ENCODE data around the gene AOAH. TPM values are rescaled to one million over a fixed set of nuclear protein-coding genes. Genes with fewer than 3 reads are reported as not detected.

AOAH gene
- total RNA-seq, 1 experiment from 2014 or later, result 0.39 TPM

DNA sequence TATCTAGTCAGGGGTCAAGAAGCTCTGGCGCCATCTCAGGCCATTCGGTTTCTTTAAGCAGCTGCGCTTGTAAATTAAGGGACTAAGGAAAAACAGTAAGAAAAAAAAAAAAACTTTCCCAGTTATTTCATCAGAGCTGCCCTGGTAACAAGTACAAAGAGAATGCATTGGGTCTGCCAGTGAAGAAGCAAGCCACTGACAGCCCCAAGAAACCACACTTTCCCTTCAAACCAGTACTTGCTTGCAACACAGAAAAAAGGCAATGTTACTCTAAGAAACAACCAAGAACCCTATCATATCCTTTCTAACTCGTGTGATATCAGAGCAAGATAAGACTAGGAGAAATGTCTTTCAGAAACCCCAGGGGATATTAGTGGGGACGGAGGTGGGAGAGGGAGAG lies 40.6 kb upstream of the AOAH start:
- no peaks in the 10 kb centered on the region for H3K79me1 ChIP-seq (ENCODE audit: insufficient read depth, low read depth, low read length, poor library complexity, severe bottlenecking)
- peaks cover 6% of the 10 kb centered on the region; the same call in 1 of the 2 replicates for H3K4me1 ChIP-seq (ENCODE audit: insufficient read depth, low read length)

More for the DNA sequence above, 40.6 kb upstream of the AOAH start:
- Histone ChIP-seq H3K9me3 (ENCODE audit: control insufficient read depth, low read depth, low read length) (no peaks in the 10 kb centered on the region), H3K27me3 (ENCODE audit: insufficient read depth, low read length) (no peaks in the 10 kb centered on the region), H3K23ac (ENCODE audit: insufficient read length, low read depth, low read length) (no peak overlapping the region), H4K91ac (ENCODE audit: insufficient read length, low read depth, low read length) (no peak overlapping the region), H3K27ac (ENCODE audit: insufficient read length, low read depth, low read length) (no peak overlapping the region), H3K23me2 (ENCODE audit: insufficient read length, low read depth, low read length, poor library complexity, severe bottlenecking) (no peaks in the 10 kb centered on the region), H3K4me2 (ENCODE audit: insufficient read depth, insufficient read length, low read length) (no peak overlapping the region), H2BK20ac (ENCODE audit: low read depth, low read length, poor library complexity, severe bottlenecking) (no peak overlapping the region), H4K20me1 (ENCODE audit: control insufficient read depth, insufficient read depth, insufficient read length) (no peaks in the 10 kb centered on the region), H2AK5ac (ENCODE audit: insufficient read length, low read length) (no peak overlapping the region), H3K9ac (ENCODE audit: extremely low read depth, insufficient read length, low read length) (no peak overlapping the region), H2BK120ac (ENCODE audit: low read depth, low read length, poor library complexity, severe bottlenecking) (no peak overlapping the region), H3K56ac (ENCODE audit: insufficient read length, low read depth, low read length) (no peak overlapping the region), H3K79me2 (ENCODE audit: insufficient read depth, low read length) (no peaks in the 10 kb centered on the region), H3K4ac (ENCODE audit: low read depth, low read length) (no peak overlapping the region), H2AFZ (ENCODE audit: low read length) (no peak overlapping the region), H2BK12ac (ENCODE audit: insufficient read length, low read depth, low read length) (no peak overlapping the region), H4K5ac (ENCODE audit: insufficient read length, low read depth, low read length) (no peak overlapping the region), H2BK15ac (ENCODE audit: low read depth, low read length) (no peak overlapping the region), H2BK5ac (ENCODE audit: insufficient read length, low read length) (no peak overlapping the region), H4K8ac (replicated peaks; ENCODE audit: insufficient read length, low read depth, low read length) (no peak overlapping the region), H3K14ac (ENCODE audit: insufficient read depth, low read length) (no peak overlapping the region), H3K18ac (ENCODE audit: insufficient read length, low read depth, low read length) (no peak overlapping the region), H3T11ph (ENCODE audit: low read length) (no peak overlapping the region)
- DNase-seq, result no peak
- Mint-ChIP-seq H3K27ac (peak overlapping the region in 1 of 3 experiments; percentile 38; a peak in 1 of 7 replicates), H3K36me3 (ENCODE audit: insufficient read depth in 1 of 3, low read depth in 3 of 3) (peaks cover 2 to 8% (median 4%) of the 10 kb centered on the region in 3 experiments; a peak in 3 of 7 replicates), H3K27me3 (ENCODE audit: low read depth) (no peaks in the 10 kb centered on the region), H3K9me3 (no peaks in the 10 kb centered on the region; a peak in 1 of 5 replicates), H3K4me3 (no peak overlapping the region; a peak in 1 of 5 replicates), H3K4me1 (peaks cover 35 to 39% of the 10 kb centered on the region in 2 experiments)
- TF ChIP-seq, protein P1, sequence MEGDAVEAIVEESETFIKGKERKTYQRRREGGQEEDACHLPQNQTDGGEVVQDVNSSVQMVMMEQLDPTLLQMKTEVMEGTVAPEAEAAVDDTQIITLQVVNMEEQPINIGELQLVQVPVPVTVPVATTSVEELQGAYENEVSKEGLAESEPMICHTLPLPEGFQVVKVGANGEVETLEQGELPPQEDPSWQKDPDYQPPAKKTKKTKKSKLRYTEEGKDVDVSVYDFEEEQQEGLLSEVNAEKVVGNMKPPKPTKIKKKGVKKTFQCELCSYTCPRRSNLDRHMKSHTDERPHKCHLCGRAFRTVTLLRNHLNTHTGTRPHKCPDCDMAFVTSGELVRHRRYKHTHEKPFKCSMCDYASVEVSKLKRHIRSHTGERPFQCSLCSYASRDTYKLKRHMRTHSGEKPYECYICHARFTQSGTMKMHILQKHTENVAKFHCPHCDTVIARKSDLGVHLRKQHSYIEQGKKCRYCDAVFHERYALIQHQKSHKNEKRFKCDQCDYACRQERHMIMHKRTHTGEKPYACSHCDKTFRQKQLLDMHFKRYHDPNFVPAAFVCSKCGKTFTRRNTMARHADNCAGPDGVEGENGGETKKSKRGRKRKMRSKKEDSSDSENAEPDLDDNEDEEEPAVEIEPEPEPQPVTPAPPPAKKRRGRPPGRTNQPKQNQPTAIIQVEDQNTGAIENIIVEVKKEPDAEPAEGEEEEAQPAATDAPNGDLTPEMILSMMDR (conservative IDR thresholded peaks at IDR 0.05), result no peak; the same call in 2 of the 3 replicates
- no CpG with 5 or more reads among the region's 5 CpGs for WGBS (ENCODE audit: extremely low coverage, insufficient read length, low lambda C conversion rate)

All from H9 (cell line).